ENCODE data around the gene NFATC1. TPM values are rescaled to one million over a fixed set of nuclear protein-coding genes. Genes with fewer than 3 reads are reported as not detected.

The NFATC1 gene
- total and polyA plus RNA-seq, 2 experiments from 2014 or later, result 4.2 to 11.3 TPM

GRCh38 chr18:79490626-79491041 is 94.9 kb downstream of the NFATC1 start:
- Histone ChIP-seq H3K27ac (no peak overlapping the region), H3K9me3 (ENCODE audit: low read depth) (no peaks in the 10 kb centered on the region), H3K9me2 (replicated peaks; ENCODE audit: insufficient read depth) (no peaks in the 10 kb centered on the region), H3K36me3 (replicated peaks; ENCODE audit: insufficient read depth, low read depth) (no peaks in the 10 kb centered on the region), H2AFZ (no peak overlapping the region), H3K4me3 (no peak overlapping the region), H3K4me1 (ENCODE audit: insufficient read depth) (peaks cover 5% of the 10 kb centered on the region), H3K27me3 (no peaks in the 10 kb centered on the region), H3K4me2 (no peak overlapping the region), H3K79me2 (no peaks in the 10 kb centered on the region), H4K20me1 (ENCODE audit: insufficient read depth, poor library complexity, severe bottlenecking) (no peaks in the 10 kb centered on the region)
- TF ChIP-seq EZH2phosphoT487 (IDR thresholded peaks at IDR 0.05; ENCODE audit: low read depth, severe bottlenecking, unreplicated experiment), result no peak
- TF ChIP-seq EZH2 (IDR thresholded peaks at IDR 0.05; ENCODE audit: borderline replicate concordance), result no peak
- TF ChIP-seq, protein P1, sequence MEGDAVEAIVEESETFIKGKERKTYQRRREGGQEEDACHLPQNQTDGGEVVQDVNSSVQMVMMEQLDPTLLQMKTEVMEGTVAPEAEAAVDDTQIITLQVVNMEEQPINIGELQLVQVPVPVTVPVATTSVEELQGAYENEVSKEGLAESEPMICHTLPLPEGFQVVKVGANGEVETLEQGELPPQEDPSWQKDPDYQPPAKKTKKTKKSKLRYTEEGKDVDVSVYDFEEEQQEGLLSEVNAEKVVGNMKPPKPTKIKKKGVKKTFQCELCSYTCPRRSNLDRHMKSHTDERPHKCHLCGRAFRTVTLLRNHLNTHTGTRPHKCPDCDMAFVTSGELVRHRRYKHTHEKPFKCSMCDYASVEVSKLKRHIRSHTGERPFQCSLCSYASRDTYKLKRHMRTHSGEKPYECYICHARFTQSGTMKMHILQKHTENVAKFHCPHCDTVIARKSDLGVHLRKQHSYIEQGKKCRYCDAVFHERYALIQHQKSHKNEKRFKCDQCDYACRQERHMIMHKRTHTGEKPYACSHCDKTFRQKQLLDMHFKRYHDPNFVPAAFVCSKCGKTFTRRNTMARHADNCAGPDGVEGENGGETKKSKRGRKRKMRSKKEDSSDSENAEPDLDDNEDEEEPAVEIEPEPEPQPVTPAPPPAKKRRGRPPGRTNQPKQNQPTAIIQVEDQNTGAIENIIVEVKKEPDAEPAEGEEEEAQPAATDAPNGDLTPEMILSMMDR (IDR thresholded peaks at IDR 0.05; ENCODE audit: poor library complexity), result no peak
- DNase-seq (ENCODE audit: low spot score), result no peak
- 88% methylated on average over 21 of the region's 22 CpGs for WGBS (ENCODE audit: low lambda C conversion rate, missing lambda C conversion rate)

DNA sequence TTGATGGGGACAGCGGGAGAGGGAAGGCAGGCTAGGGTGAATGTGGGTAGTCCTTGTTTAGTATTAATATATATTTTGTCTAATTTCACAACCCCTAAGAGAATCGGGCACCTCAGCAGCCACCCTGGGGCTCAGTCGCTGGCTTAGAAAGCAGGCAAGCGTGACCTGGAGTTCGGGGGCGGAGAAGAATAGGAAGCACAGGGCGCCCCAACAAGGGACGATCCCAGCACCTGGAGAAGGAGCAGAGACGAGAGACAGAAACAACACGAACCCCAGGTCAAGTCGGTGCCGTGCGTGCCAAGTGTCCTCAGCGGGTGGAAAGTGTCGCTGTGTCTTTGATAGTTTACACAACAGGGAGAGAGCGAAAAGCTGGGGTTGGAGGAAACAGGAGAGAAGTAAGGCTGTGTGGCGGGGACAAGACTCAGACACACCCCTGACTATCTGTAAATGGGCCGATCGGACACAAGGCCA is 95.4 kb downstream of the NFATC1 start:
- Histone ChIP-seq H3K4me3 (no peak overlapping the region), H2AFZ (no peak overlapping the region), H3K27me3 (no peaks in the 10 kb centered on the region), H3K9me2 (replicated peaks; ENCODE audit: insufficient read depth) (no peaks in the 10 kb centered on the region), H3K9me3 (ENCODE audit: low read depth) (no peaks in the 10 kb centered on the region), H3K36me3 (replicated peaks; ENCODE audit: insufficient read depth, low read depth) (no peaks in the 10 kb centered on the region), H4K20me1 (ENCODE audit: insufficient read depth, poor library complexity, severe bottlenecking) (no peaks in the 10 kb centered on the region), H3K27ac (no peak overlapping the region), H3K4me1 (ENCODE audit: insufficient read depth) (peaks cover 1% of the 10 kb centered on the region), H3K4me2 (no peak overlapping the region), H3K79me2 (no peaks in the 10 kb centered on the region)
- no peak for DNase-seq (ENCODE audit: low spot score)
- 87% methylated on average over 19 of the region's 19 CpGs for WGBS (ENCODE audit: low lambda C conversion rate, missing lambda C conversion rate)
- no peak for TF ChIP-seq EZH2phosphoT487 (IDR thresholded peaks at IDR 0.05; ENCODE audit: low read depth, severe bottlenecking, unreplicated experiment)

GRCh38 chr18:79493211-79493800 is 97.6 kb downstream of the NFATC1 start:
- Histone ChIP-seq H3K79me2 (no peaks in the 10 kb centered on the region), H3K9me2 (replicated peaks; ENCODE audit: insufficient read depth) (no peaks in the 10 kb centered on the region), H3K4me3 (no peak overlapping the region), H4K20me1 (ENCODE audit: insufficient read depth, poor library complexity, severe bottlenecking) (no peaks in the 10 kb centered on the region), H3K36me3 (replicated peaks; ENCODE audit: insufficient read depth, low read depth) (no peaks in the 10 kb centered on the region), H3K9me3 (ENCODE audit: low read depth) (peaks cover 3% of the 10 kb centered on the region), H3K27me3 (no peaks in the 10 kb centered on the region), H3K4me2 (no peak overlapping the region), H3K4me1 (ENCODE audit: insufficient read depth) (peaks cover 5% of the 10 kb centered on the region), H3K27ac (no peak overlapping the region), H2AFZ (no peak overlapping the region)
- TF ChIP-seq EZH2phosphoT487 (IDR thresholded peaks at IDR 0.05; ENCODE audit: low read depth, severe bottlenecking, unreplicated experiment) (no peak), EZH2 (IDR thresholded peaks at IDR 0.05; ENCODE audit: borderline replicate concordance) (no peak)
- TF ChIP-seq, protein P1 (IDR thresholded peaks at IDR 0.05; ENCODE audit: poor library complexity), result no peak
- 95% methylated on average over 44 of the region's 65 CpGs for WGBS (ENCODE audit: low lambda C conversion rate, missing lambda C conversion rate)
- no peak for DNase-seq (ENCODE audit: low spot score)

DNA sequence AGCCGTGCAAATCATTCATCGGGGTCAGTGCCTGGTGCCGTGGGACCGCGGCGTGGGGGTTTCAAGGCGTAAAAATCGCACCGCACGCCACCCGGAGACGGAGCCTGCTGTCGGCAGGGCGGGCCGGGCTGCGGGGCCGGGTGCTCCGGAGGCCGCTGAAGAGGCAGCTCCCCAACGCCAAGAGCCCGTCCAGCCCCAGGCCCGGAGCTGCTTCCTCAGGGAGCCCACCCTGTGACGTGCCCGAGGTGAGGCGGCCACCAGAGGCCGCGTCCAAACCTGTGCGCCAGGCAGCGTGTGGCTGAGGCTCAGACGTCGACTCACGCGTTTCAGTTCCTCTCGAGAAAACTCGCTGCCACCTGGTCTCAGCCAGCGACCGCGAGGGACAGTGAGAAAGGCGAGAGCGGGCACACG is 98.1 kb downstream of the NFATC1 start:
- DNase-seq (ENCODE audit: low spot score), result no peak
- H3K9me3 ChIP-seq (ENCODE audit: low read depth), result peaks cover 6% of the 10 kb centered on the region
- H3K4me3 ChIP-seq, result no peak overlapping the region
- WGBS (ENCODE audit: low lambda C conversion rate, missing lambda C conversion rate), result 97% methylated on average over 22 of the region's 41 CpGs
- H3K4me1 ChIP-seq (ENCODE audit: insufficient read depth), result peaks cover 5% of the 10 kb centered on the region
- H2AFZ ChIP-seq, result no peak overlapping the region
- H3K27ac ChIP-seq, result no peak overlapping the region
- no peak overlapping the region for H3K4me2 ChIP-seq
- H3K9me2 ChIP-seq (replicated peaks; ENCODE audit: insufficient read depth), result no peaks in the 10 kb centered on the region
- H4K20me1 ChIP-seq (ENCODE audit: insufficient read depth, poor library complexity, severe bottlenecking), result no peaks in the 10 kb centered on the region
- no peaks in the 10 kb centered on the region for H3K79me2 ChIP-seq
- no peaks in the 10 kb centered on the region for H3K27me3 ChIP-seq
- TF ChIP-seq, protein P1 (IDR thresholded peaks at IDR 0.05; ENCODE audit: poor library complexity), result no peak
- no peak for TF ChIP-seq EZH2 (IDR thresholded peaks at IDR 0.05; ENCODE audit: borderline replicate concordance)
- no peak for TF ChIP-seq EZH2phosphoT487 (IDR thresholded peaks at IDR 0.05; ENCODE audit: low read depth, severe bottlenecking, unreplicated experiment)
- H3K36me3 ChIP-seq (replicated peaks; ENCODE audit: insufficient read depth, low read depth), result no peaks in the 10 kb centered on the region
